H1 (cell line): ENCODE measurements around the gene ACOT2. TPM values are rescaled to one million over a fixed set of nuclear protein-coding genes. Genes with fewer than 3 reads are reported as not detected.

Experiments used
- CTCF ChIA-PET: fragments of 300-600 bp; sonication (Branson Sonifier 250); formaldehyde crosslinking; loops from one replicate; lab custom pipeline; 2021; ENCODE audit not compliant: partially characterized antibody; lab: Charles Lee
- POLR2A ChIA-PET: fragments of 300-600 bp; sonication (Branson Sonifier 250); formaldehyde crosslinking; loops from one replicate; lab custom pipeline; 2021; ENCODE audit warnings: inconsistent platforms; ENCODE audit not compliant: partially characterized antibody; lab: Charles Lee
- DNase-seq, 2 experiments: peaks; one replicate each; pipeline versions ENCODE4 v3.0.0 to v3.0.0-alpha.2; 2010 to 2022; ENCODE audit warnings: low spot score in 2 of 2, low read depth in 1 of 2, mixed read lengths in 1 of 2
- FAIRE-seq: peaks from 2 replicates; lab custom pipeline; 2011; peaks lifted over from hg19 to GRCh38; lab: Jason Lieb, UNC
- H2AFZ ChIP-seq: 2 replicates; pipeline ENCODE4 v1.8.1; 2012; ENCODE audit warnings: low read length, inconsistent platforms
- H2AK5ac ChIP-seq: 2 replicates; pipeline ENCODE4 v1.6.1; 2013; ENCODE audit warnings: low read depth, low read length
- H2BK120ac ChIP-seq: replicated peaks from 2 replicates; pipeline ENCODE3; 2013; ENCODE audit warnings: low read depth, low read length, inconsistent platforms
- H2BK12ac ChIP-seq: 2 replicates; pipeline ENCODE4 v1.6.1; 2013; ENCODE audit warnings: low read depth, low read length
- H2BK15ac ChIP-seq: 2 replicates; pipeline ENCODE4 v1.6.1; 2013; ENCODE audit warnings: low read length
- H2BK20ac ChIP-seq: 2 replicates; pipeline ENCODE4 v1.6.1; 2013; ENCODE audit warnings: low read length
- H2BK5ac ChIP-seq: 2 replicates; pipeline ENCODE4 v1.6.1; 2013; ENCODE audit warnings: low read depth, low read length
- H3K14ac ChIP-seq: 2 replicates; pipeline ENCODE4 v1.6.1; 2013; ENCODE audit warnings: inconsistent platforms; ENCODE audit not compliant: insufficient read length
- H3K18ac ChIP-seq: 2 replicates; pipeline ENCODE4 v1.6.1; 2013; ENCODE audit warnings: low read length; ENCODE audit errors: extremely low read depth
- H3K23ac ChIP-seq: 2 replicates; pipeline ENCODE4 v1.6.1; 2013; ENCODE audit warnings: inconsistent platforms; ENCODE audit not compliant: insufficient read length
- H3K23me2 ChIP-seq: 2 replicates; pipeline ENCODE4 v1.6.1; 2013; ENCODE audit warnings: low read depth, low read length
- H3K27ac ChIP-seq: 2 replicates; pipeline ENCODE4 v1.6.1; 2011; ENCODE audit warnings: low read depth, low read length, inconsistent platforms
- H3K27me3 ChIP-seq, 4 experiments: replicated peaks in 1 of 4; 1 replicate in 1 of 4; 2 replicates in 3 of 4; pipeline versions ENCODE4 v1.6.1 to v1.8.1; 2011 to 2013; ENCODE audit warnings: low read length in 3 of 4, mild to moderate bottlenecking in 3 of 4, inconsistent platforms in 2 of 4, mixed read lengths in 2 of 4, moderate library complexity in 1 of 4; ENCODE audit not compliant: control insufficient read depth in 3 of 4, insufficient read depth in 3 of 4; ENCODE audit errors: extremely low read depth in 1 of 4
- H3K36me3 ChIP-seq, 4 experiments: 2 replicates each; pipeline versions ENCODE4 v1.6.1 to v1.8.1; 2011 to 2013; ENCODE audit warnings: mild to moderate bottlenecking in 4 of 4, low read length in 3 of 4, moderate library complexity in 2 of 4, control low read depth in 1 of 4, inconsistent platforms in 1 of 4; ENCODE audit not compliant: insufficient read depth in 4 of 4, control insufficient read depth in 2 of 4
- H3K4ac ChIP-seq: replicated peaks from 2 replicates; pipeline ENCODE3; 2013; ENCODE audit warnings: low read length, low read depth, mixed read lengths, inconsistent platforms; ENCODE audit not compliant: insufficient read length
- H3K4me1 ChIP-seq, 4 experiments: replicated peaks in 1 of 4; 1 replicate in 1 of 4; 2 replicates in 3 of 4; pipeline versions ENCODE4 v1.6.1 to v1.8.1; 2011 to 2013; ENCODE audit warnings: low read length in 3 of 4, inconsistent platforms in 2 of 4, mixed read lengths in 1 of 4; ENCODE audit not compliant: insufficient read depth in 4 of 4, control insufficient read depth in 3 of 4
- H3K4me2 ChIP-seq, 2 experiments: 2 replicates each; pipeline versions ENCODE4 v1.6.1 to v1.8.1; 2011 to 2013; ENCODE audit warnings: low read depth in 2 of 2, low read length in 2 of 2, control low read depth in 1 of 2, inconsistent platforms in 1 of 2, mild to moderate bottlenecking in 1 of 2; ENCODE audit not compliant: insufficient read depth in 1 of 2
- H3K4me3 ChIP-seq, 4 experiments: fragments of 200-600, 300-600 bp in 1 of 4; sonication (generic), shearing (Covaris generic), sonication (Bioruptor Twin) in 1 of 4; 2 replicates each; pipeline versions ENCODE4 v1.5.1 to v1.8.1; 2011 to 2016; ENCODE audit warnings: low read length in 4 of 4, low read depth in 3 of 4, control low read depth in 2 of 4, inconsistent platforms in 2 of 4, mild to moderate bottlenecking in 2 of 4, mixed read lengths in 1 of 4, moderate library complexity in 1 of 4; ENCODE audit not compliant: insufficient read depth in 2 of 4; ENCODE audit errors: extremely low read depth in 1 of 4
- H3K56ac ChIP-seq: replicated peaks from 2 replicates; pipeline ENCODE3; 2013; ENCODE audit warnings: low read depth, mild to moderate bottlenecking, mixed read lengths, low read length, inconsistent platforms; ENCODE audit not compliant: insufficient read length
- H3K79me1 ChIP-seq: 2 replicates; pipeline ENCODE4 v1.6.1; 2013; ENCODE audit warnings: low read depth, low read length, control low read depth
- H3K79me2 ChIP-seq, 2 experiments: 2 replicates each; pipeline versions ENCODE4 v1.6.1 to v1.8.1; 2012 to 2013; ENCODE audit warnings: low read length in 2 of 2, mild to moderate bottlenecking in 2 of 2, inconsistent platforms in 1 of 2; ENCODE audit not compliant: insufficient read depth in 2 of 2, control insufficient read depth in 1 of 2
- H3K9ac ChIP-seq, 4 experiments: replicated peaks in 1 of 4; 1 replicate in 1 of 4; 2 replicates in 3 of 4; pipeline versions ENCODE4 v1.6.1 to v1.8.1; 2011 to 2013; ENCODE audit warnings: low read depth in 3 of 4, low read length in 3 of 4, control low read depth in 2 of 4, mild to moderate bottlenecking in 2 of 4, moderate library complexity in 2 of 4, inconsistent platforms in 1 of 4; ENCODE audit errors: extremely low read depth in 1 of 4
- H3K9me3 ChIP-seq, 2 experiments: 2 replicates each; pipeline versions ENCODE4 v1.6.1 to v1.8.1; 2012 to 2013; ENCODE audit warnings: mild to moderate bottlenecking in 2 of 2, moderate library complexity in 2 of 2, control low read depth in 1 of 2, inconsistent platforms in 1 of 2, low read depth in 1 of 2, low read length in 1 of 2, mixed read lengths in 1 of 2; ENCODE audit not compliant: insufficient read depth in 2 of 2
- H4K20me1 ChIP-seq, 2 experiments: replicated peaks in 1 of 2; 2 replicates each; pipeline versions ENCODE3 to v1.8.1; 2011 to 2013; ENCODE audit warnings: inconsistent platforms in 2 of 2, low read length in 2 of 2, mild to moderate bottlenecking in 1 of 2; ENCODE audit not compliant: insufficient read depth in 2 of 2, control insufficient read depth in 1 of 2
- H4K5ac ChIP-seq: 2 replicates; pipeline ENCODE4 v1.6.1; 2013; ENCODE audit warnings: low read length, low read depth, mixed read lengths, inconsistent platforms; ENCODE audit not compliant: insufficient read length
- H4K8ac ChIP-seq: 2 replicates; pipeline ENCODE4 v1.8.0; 2013; ENCODE audit warnings: mild to moderate bottlenecking, moderate library complexity, low read length, inconsistent platforms; ENCODE audit not compliant: insufficient read depth; ENCODE audit errors: extremely low read depth
- H4K91ac ChIP-seq: replicated peaks from 2 replicates; pipeline ENCODE3; 2013; ENCODE audit warnings: low read length, mixed read lengths, inconsistent platforms; ENCODE audit not compliant: insufficient read length
- ASH2L ChIP-seq: fragments of 200-600, 300-600 bp; sonication (generic); IDR thresholded peaks from one replicate; pipeline ENCODE4 v1.7.1; 2017; ENCODE audit warnings: low read length
- EGR1 ChIP-seq: IDR thresholded peaks from 2 replicates; pipeline ENCODE4 v1.6.1; 2011; ENCODE audit warnings: low read depth, low read length, borderline replicate concordance
- KDM4A ChIP-seq: IDR thresholded peaks from one replicate; pipeline ENCODE4 v1.7.1; 2012; ENCODE audit warnings: low read depth, mild to moderate bottlenecking, moderate library complexity, low read length, inconsistent platforms; ENCODE audit not compliant: severe bottlenecking
- MAFK ChIP-seq: IDR thresholded peaks from 2 replicates; pipeline ENCODE4 v1.6.1; 2012; ENCODE audit warnings: low read depth, mild to moderate bottlenecking, improper control_type of control experiment, low read length
- NRF1 ChIP-seq: IDR thresholded peaks from 2 replicates; pipeline ENCODE4 v1.6.1; 2011; ENCODE audit warnings: mild to moderate bottlenecking, low read depth, low read length, improper control_type of control experiment
- RBBP5 ChIP-seq: IDR thresholded peaks from 2 replicates; pipeline ENCODE4 v1.7.1; 2012; ENCODE audit warnings: low read depth, mild to moderate bottlenecking, inconsistent platforms, low read length, moderate library complexity, borderline replicate concordance
- SP2 ChIP-seq: IDR thresholded peaks from 2 replicates; pipeline ENCODE4 v1.6.1; 2012; ENCODE audit warnings: mild to moderate bottlenecking, low read length, inconsistent platforms
- SUZ12 ChIP-seq: fragments of 200-600 bp; sonication (generic); IDR thresholded peaks from 2 replicates; pipeline ENCODE4 v1.6.1; 2012; ENCODE audit warnings: mild to moderate bottlenecking, inconsistent platforms, low read length, moderate library complexity, mixed read lengths
- TAF1 ChIP-seq: IDR thresholded peaks from 2 replicates; pipeline ENCODE4 v1.6.1; 2011; ENCODE audit warnings: mild to moderate bottlenecking, low read depth, low read length
- TAF7 ChIP-seq: optimal IDR thresholded peaks from 2 replicates; pipeline ENCODE3; 2011; ENCODE audit warnings: low read depth, mild to moderate bottlenecking, inconsistent platforms, low read length, moderate library complexity, borderline replicate concordance
- WGBS, 2 experiments: shearing (Covaris generic) in 1 of 2; methylation state at CpG; one replicate each; pipeline versions ENCODE4 v1.1.6 to v1.1.7; 2013 to 2015; ENCODE audit warnings: low lambda C conversion rate in 2 of 2, mixed read lengths in 2 of 2, inconsistent platforms in 1 of 2, low coverage in 1 of 2, missing lambda C conversion rate in 1 of 2; ENCODE audit not compliant: insufficient replicate concordance in 2 of 2, insufficient coverage in 1 of 2, insufficient read length in 1 of 2; ENCODE audit errors: extremely low coverage in 1 of 2, missing lambda C conversion rate in 1 of 2; 5-methylcytosine and 5-hydroxymethylcytosine counted together
- polyA plus RNA-seq, 7 experiments: library from polyadenylated mRNA; depleted of rRNA in 3 of 7; stranded (reverse) in 5 of 7; unstranded in 2 of 7; fragments of >200 nt in 5 of 7; fragments of 200-250 nt in 2 of 7; gene quantifications; 1 replicate in 5 of 7; 2 replicates in 1 of 7; 4 replicates in 1 of 7; pipeline versions ENCODE4 v1.2.1 to v1.2.3, GENCODE V29; 2011 to 2013; ENCODE audit warnings: missing spikeins in 2 of 7, mixed read lengths in 2 of 7
- total RNA-seq: library from RNA; stranded (reverse); fragmentation: NEBNext Ultra II Directional; extraction: Animal tissue kit (Norgen Biotek cat#: 25700); gene quantifications from 2 replicates; pipeline ENCODE4 v1.2.1, GENCODE V29; 2021

The ACOT2 gene
- total and polyA plus RNA-seq, 2 of the 8 experiments (the other 6 are each of a cell fraction or from before 2014, with no cell fraction given): 5.8 to 5.9 TPM

GRCh38 chr14:73591690-73592449 lies 22.9 kb downstream of the ACOT2 start, which contains the start of gene ACOT4:
Gene ACOT4 (plus strand): TSS chr14:73591873. CDS start chr14:73591960, 87 bp downstream.
- H3K56ac ChIP-seq: no peak within 1 kb of the TSS
- H3K23me2 ChIP-seq: peaks cover 9% of the 10 kb centered on the region; the same call in 1 of the 2 replicates
- no peaks in the 10 kb centered on the region for H3K79me1 ChIP-seq
- H3K4me1 ChIP-seq: no peaks in the 10 kb centered on the region
- FAIRE-seq (no peak), DNase-seq (peak in 1 of 2 experiments; percentile 54)
- H3K4me3 ChIP-seq: peak within 1 kb of the TSS; percentile 39 to 61 (median 50)
- TF ChIP-seq NRF1 (no peak), MAFK (no peak), TAF1 (0 out of 2 replicates have a peak, but pooled peaks have one; percentile 11), ASH2L (peak; percentile 26), KDM4A (no peak), SP2 (no peak), SUZ12 (peak; percentile 37; the same call in 1 of the 2 replicates), TAF7 (no peak), EGR1 (no peak), RBBP5 (peak; percentile 76; the same call in 1 of the 2 replicates)
- no peak within 1 kb of the TSS for H3K27ac ChIP-seq
- peak within 1 kb of the TSS; percentile 66 for H3K4me2 ChIP-seq
- WGBS, 2 experiments: 43% methylated on average over 43 of the region's 89 CpGs; no CpG with 5 or more reads in 1 of the 2 experiments
- no peak within 1 kb of the TSS for H3K14ac ChIP-seq
- H3K4ac ChIP-seq: no peak within 1 kb of the TSS
- no peak within 1 kb of the TSS for H2AK5ac ChIP-seq
- no peak within 1 kb of the TSS for H4K5ac ChIP-seq
- H3K27me3 ChIP-seq: peaks cover 0 to 5% (median 3%) of the 10 kb centered on the region in 4 experiments; a peak in 3 of 7 replicates
- H2BK120ac ChIP-seq: no peak within 1 kb of the TSS
- CTCF ChIA-PET: interaction anchor here (0.9 kb wide), 1 partner anchor 174 kb away, joined by 3 read pairs; no protein-coding TSS in a partner anchor
- no peaks in the 10 kb centered on the region; a peak in 1 of 4 replicates for H3K9me3 ChIP-seq
- no peaks in the 10 kb centered on the region for H4K20me1 ChIP-seq
- peak within 1 kb of the TSS; percentile 68 for H4K8ac ChIP-seq
- peak within 1 kb of the TSS; percentile 48; the same call in 1 of the 2 replicates for H3K18ac ChIP-seq
- H3K36me3 ChIP-seq: no peaks in the 10 kb centered on the region
- no peak within 1 kb of the TSS for H3K23ac ChIP-seq
- H2BK12ac ChIP-seq: 0 out of 2 replicates have a peak within 1 kb of the TSS, but pooled peaks have one; percentile 50
- no peaks in the 10 kb centered on the region for H3K79me2 ChIP-seq
- H4K91ac ChIP-seq: no peak within 1 kb of the TSS
- peak within 1 kb of the TSS in 3 of 4 experiments; percentile 21 to 37 (median 25); a peak in 3 of 7 replicates for H3K9ac ChIP-seq
- peak within 1 kb of the TSS; percentile 13; the same call in 1 of the 2 replicates for H2AFZ ChIP-seq
- H2BK20ac ChIP-seq: no peak within 1 kb of the TSS
- POLR2A ChIA-PET: interaction anchor here (0.7 to 2.2 kb wide), 6 partner anchors 8 to 66 kb away, joined by 3 to 9 read pairs (median 4); partner anchors contain the start of genes ACOT2 and ACOT6
- 0 out of 2 replicates have a peak within 1 kb of the TSS, but pooled peaks have one; percentile 88 for H2BK15ac ChIP-seq
- H2BK5ac ChIP-seq: no peak within 1 kb of the TSS
